Endometrium (tissue), 2 donors: ENCODE measurements around the gene CYP17A1.

ENCODE experiments used
- FAIRE-seq: peaks from 2 replicates; lab custom pipeline; 2012; peaks lifted over from hg19 to GRCh38; lab: Jason Lieb, UNC
- donor health status: control.
- donor health status: control.

CYP17A1 gene

GRCh38 chr10:102804382-102805055, 32.7 kb downstream of the CYP17A1 start:
- FAIRE-seq = no peak

DNA sequence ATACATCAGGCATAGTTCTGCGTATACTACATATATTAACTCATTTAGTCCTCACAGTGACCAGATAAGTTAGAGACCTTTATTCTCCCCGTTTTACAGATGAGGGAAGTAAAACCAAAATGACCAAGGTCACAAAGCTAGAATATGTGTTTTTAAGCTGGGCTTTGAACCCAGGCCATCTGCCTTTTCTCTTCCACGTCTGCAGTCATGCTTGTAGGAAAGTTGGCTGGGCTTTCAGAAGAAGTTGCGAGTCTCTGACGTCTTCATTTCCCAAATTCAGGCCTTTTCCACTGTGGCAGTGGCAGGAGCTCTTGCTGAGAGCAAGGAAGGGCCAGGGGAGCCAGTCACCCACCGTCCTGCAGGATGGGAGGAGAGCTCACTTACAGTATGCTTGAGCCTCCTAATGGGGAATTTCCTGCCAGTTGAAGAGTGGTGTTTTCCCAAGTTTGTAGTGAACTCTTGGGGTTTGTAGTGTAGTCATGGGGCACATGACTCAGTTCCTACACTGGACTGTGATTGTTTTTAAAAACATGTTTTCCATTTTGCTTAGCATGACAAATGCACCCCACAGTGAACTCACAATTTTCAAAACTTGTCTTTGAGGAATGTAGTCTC, 34.2 kb downstream of the CYP17A1 start:
- no peak for FAIRE-seq

- no peak for FAIRE-seq
These were observed 35.2 kb downstream of the CYP17A1 start for GRCh38 chr10:102801978-102802377.

DNA sequence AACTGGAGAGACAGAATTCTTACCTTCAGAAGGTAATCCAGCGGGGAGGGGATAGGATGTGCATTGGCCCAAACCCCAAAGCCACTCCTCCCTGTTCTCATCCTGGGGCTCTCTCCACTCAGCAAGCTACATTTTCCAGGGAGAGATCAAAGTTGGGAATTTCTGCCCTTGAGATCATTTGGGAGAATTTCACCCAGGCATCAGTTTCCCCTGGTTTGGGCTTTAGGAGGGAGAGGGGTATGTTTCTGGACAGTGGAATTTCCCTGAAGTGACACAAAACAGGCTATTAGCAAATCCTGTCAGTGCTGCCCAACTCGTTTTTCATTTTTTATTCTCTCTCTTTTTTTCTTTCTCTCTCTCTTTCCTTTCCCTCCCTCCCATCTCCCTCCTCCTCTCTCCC, 35.7 kb downstream of the CYP17A1 start:
- no peak for FAIRE-seq

GRCh38 chr10:102800611-102801335, 36.4 kb downstream of the CYP17A1 start:
- FAIRE-seq = no peak

- no peak for FAIRE-seq
These were observed 37.3 kb downstream of the CYP17A1 start for GRCh38 chr10:102799691-102800471.

GRCh38 chr10:102796407-102797176, 40.6 kb downstream of the CYP17A1 start:
- FAIRE-seq = no peak

- no peak for FAIRE-seq
These were observed 41.5 kb downstream of the CYP17A1 start for GRCh38 chr10:102795453-102796406.

GRCh38 chr10:102791754-102792395, 45.3 kb downstream of the CYP17A1 start:
- no peak for FAIRE-seq

- no peak for FAIRE-seq
These were observed 51.4 kb downstream of the CYP17A1 start for GRCh38 chr10:102785818-102786217.

DNA sequence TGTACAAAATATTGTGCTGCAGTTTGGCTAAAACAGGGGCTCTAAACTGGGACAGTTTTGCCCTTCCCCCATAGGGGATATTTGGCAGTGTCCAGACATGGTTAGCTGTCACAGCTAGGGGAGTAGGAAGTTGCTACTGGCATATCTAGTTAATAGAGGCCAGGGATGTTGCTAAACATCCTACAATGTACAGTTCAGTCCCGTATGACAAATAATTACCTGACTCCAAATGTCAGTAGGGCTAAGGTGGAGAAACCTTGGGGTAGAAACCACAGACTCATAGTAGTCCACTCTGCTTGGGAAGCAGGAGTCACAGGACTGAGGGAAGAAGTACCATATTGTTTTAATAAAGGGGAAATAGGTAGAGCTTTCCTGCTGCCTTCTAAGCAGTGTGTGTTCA, 53.6 kb downstream of the CYP17A1 start:
- no peak for FAIRE-seq

DNA sequence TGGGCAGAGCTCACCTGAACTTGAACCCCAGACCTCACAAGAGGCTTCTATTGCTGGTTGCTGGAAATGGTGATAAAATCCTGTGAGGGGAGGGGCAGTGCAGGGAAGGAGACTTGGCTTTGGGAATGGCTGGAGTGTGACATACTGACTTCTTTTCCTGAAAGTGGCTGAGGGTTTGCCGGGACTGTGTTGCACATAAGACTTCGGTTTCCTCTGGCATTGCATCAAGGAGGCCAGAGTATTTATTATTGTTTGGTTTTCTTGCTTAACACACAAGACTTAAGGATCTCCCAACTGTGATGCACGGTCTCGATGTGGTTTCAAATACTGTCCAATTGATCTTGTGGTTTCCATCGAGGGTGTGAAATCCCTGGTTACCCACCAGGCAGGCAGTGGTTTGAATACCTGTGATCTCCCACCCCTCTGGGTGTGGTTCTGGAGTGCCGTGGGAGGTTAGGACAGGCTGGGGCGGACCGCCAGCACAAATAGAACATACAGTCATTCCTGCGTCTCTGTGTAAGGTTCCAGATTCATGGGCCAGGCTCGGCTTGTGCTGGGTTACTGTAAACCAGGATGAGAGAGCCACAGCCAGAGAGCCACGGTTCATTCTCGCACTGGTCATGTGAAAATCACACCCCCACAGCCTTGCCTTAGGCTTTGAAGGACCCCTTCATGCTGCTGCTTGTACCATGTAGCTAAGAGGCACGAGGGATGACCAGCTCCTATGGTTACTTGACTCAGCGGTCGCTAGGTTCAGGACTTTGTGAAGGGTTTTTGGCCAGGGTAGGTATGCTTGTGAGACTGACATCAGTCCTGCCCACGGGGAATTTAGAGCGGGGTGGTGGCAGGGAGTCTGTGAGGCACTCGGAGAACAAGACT, 54.3 kb downstream of the CYP17A1 start:
- FAIRE-seq = no peak

DNA sequence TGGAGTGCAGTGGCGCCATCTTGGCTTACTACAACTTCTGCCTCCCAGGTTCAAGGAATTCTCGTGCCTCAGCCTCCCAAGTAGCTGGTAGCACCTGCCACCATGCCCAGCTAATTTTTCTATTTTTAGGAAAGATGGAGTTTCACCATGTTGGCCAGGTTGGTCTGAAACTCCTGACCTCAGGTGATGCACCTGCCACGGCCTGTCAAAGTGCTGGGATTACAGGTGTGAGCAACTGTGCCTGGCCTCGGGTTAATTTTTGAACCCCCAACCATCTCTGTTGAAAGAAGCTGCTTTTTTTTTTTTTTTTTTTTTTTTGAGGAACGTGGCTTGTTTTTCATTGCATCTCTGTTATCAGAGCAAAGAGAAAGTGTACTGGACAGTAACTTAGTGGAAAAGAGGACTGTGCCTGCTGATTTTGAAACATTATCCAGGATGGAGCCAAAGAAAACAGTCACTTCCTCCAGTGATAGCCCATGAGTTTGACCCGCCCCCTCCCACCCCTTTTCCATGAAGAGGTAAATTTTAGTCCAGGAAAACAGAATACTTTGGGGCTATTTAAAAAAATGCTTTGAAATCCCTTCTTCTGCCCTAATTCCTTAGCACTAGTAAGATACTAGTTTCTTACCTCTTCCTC, 55.2 kb downstream of the CYP17A1 start:
- no peak for FAIRE-seq

DNA sequence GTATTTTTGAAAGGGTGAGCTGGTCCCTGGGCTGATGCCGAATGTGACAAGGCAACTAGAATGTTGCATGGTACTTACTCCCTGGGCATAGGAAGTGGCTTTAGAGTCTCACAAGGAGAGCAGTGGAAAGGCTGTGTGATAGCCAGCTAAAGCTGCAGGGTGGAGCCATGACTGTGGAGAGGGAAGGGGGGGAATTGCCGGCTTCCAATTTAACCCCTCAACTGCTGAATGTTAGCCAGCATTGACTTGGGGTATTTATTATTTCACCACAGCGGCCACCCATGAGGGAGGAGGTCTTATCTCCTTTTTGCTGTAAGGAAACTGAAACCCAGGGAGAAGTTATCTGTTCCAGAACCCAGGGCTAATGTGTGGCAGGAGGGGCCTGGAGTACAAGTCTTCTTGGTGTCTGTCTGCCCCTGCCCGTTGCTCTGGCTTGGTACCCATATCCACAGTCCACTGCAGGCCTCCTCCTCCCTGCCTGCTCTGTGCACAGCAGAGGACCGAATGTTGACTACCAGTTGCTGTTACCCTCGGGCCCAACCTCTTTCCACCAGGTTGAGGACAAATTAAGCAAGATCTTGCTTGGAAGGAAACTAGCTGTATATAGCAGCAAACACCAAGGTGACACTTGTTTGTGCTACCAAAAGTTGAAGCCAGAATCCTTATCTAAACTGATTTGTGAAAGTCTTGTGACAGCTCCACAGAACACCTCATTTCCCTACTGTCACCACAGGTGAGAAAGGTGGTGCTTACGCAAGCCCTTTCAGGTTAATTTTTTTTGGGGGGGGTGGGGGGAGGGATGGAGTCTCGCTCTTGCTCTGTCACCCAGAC, 55.9 kb downstream of the CYP17A1 start:
- no peak for FAIRE-seq
